HG03469 (cell line): Measurements from ENCODE around the gene NADSYN1.

Experiments
- ATAC-seq: cut with Tn5 transposase; IDR thresholded peaks from one replicate; pipeline ENCODE4 v1.9.1; 2021; ENCODE audit warnings: mild to moderate bottlenecking, moderate library complexity, moderate number of reproducible peaks; ENCODE audit not compliant: unreplicated experiment

NADSYN1 gene

DNA sequence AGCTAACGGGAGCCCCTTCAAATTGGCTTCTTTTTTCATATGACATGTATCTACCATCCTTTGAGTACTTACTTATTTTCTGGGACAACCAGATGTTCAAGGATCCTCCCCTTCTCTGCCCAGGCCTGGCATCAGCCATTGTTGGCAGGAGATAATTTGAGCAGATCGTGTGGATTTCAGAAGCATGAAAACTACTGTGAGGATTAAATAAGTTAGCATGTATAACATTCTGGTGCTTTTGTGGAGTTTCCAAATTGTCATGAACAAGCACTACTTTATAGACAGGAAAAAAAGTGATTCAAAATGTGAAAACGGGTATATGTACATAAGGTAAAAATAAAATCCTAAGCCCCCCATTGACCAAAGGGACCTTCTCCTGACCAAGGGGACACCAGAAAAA is 2.1 kb upstream of the NADSYN1 start:
- no peak for ATAC-seq

DNA sequence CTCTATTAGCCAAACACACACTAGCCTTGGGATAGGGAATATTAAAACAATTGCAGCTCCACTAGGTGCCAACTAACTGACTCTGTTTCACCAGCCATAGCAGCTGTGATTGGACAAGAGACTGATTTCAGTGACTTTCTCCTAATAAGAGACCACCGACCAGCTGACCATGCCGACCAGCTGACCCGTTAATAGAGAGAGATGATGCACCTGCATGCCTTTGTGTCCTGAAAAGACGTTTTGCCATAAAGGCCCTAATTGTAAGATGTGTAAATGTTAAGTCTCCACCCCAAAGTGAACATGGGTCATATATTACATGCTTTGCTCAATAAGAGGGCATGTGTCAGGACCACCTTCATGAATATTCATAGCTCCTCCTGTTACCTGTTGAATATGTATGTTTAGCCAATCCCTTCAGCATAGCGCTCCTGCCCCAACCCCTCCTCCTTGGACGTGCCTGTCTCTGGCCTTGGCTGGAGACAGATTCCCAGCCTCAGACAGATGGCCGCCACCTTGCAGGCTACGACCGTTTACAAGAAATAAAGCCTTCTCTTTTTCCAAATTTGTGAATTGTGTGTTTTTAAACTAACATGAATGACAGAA is 1.3 kb upstream of the NADSYN1 start:
- ATAC-seq, result no peak

DNA sequence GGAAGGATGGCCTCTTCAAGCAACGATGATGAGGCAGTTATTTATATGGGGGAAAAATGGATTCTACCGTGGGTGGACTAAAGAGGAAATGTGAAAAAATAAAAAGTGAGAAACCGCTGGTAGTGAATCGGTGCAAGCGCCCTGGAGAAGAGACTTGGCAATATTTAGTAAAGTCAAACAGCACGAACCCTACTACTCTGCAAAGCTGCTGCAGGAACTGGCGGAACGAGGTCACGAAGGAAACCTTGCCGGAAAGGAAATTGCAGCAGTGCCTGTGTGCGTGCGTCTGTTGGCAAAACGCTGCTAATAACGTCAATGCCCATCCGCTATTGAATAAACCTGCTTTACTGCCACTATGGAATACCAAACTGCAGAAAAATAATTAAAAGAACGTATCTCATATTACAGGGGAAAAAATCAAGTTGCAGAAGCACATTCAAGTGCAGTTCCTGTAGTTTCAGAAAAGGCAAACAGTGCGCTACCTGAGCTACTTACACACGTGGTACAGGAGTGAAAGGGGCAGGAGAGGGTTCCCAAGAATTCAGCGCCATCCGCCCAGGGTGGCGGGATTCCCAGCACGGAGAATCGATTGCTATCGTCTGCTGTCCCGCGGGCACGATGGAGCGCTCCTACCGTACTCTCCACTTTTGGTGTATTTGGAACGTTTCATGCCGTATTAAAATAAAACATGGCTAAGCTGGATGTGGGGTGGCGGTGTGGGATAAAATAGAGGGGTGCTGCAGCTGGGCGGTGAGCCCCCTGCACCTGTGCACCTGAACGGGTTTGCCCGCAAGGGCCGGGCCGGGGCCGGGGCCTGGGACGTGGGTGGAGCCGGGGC is 585 bp upstream of the NADSYN1 start:
- no peak for ATAC-seq

DNA sequence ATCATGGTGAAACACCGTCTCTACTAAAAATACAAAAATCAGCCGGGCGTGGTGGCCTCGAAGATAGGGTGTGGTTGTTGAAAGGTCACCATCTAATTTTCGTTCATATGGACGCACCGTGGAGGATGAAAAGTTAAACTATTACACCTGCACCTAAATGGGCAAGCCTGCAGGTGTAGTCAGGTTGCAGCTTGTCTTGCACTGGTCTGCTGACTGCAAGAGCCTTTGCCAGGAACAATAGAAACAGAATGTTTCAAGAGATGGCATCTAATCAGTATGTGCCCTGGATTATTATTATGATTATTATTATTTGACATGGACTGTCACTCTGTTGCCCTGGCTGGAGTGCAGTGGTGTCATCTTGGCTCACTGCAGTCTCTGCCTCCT is 908 bp downstream of the NADSYN1 start:
- ATAC-seq, result no peak

DNA sequence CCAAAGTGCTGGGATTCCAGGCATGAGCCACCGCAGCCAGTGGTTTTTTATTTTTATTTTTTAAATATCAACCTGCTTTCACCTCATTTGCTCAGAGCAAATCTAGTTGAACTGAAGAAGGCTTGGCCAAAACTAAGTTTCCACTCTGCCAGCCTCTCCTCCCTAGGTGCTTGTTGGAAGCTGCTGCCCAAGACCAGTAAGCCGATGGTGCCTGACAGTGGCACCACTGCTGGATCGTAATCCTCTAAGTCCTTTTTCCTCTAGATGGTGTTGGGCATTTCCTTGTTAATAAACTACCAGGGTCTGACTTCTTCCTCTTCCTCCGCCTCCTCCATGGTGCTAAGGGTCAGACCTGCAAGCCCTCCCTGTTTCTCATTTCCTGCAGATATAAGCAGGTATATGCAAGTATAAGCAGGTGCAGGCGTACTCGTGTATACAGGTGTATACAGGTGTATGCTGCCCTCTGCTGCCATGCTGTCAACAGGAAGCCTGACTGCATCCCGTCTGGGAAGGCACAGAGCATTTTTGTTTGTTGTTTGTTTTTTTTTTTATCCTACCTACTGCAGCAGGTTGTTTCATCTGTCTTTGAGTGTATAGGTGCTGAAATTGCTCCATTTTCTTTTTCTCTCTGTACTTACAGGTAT is 1.6 kb downstream of the NADSYN1 start:
- no peak for ATAC-seq

DNA sequence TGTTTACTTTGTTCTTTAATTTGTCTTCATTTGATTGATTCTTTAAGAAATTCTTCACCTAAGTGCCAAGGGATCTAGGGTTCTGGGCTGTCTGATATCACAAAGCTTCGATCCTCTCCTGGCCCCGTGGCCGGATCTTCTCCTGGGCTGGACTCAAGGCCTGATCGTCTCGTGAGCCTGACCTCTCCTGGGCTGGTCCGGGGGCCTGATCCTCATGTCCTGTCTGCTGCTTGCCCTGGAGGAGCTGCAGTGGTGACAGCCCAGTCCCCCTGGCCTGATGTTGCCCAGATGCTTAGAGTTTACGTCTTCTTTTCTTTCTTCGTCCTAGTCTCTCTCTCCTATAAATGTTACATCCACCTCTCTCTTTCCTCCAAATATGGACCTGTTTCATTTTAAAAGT is 3.3 kb downstream of the NADSYN1 start:
- ATAC-seq, result no peak

DNA sequence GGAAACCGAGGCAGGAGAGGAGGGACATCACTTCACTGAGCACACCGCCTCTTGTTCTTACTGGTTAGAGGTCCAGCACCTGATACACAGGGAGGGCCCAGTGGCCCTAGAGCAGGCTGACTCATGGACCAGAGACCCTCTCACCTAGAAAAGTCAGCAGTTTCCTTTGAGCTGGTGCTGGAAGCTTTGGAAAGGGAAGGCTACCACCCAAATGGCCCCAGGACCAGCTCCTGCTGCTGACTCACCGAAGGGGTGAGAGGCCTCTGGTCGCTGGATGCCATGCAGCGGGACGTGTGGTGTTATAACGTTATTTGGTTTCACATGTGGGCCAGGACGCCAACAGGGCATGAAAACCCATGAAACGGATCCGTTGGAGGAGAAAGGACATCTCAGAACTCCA is 3.8 kb downstream of the NADSYN1 start:
- ATAC-seq, result no peak

DNA sequence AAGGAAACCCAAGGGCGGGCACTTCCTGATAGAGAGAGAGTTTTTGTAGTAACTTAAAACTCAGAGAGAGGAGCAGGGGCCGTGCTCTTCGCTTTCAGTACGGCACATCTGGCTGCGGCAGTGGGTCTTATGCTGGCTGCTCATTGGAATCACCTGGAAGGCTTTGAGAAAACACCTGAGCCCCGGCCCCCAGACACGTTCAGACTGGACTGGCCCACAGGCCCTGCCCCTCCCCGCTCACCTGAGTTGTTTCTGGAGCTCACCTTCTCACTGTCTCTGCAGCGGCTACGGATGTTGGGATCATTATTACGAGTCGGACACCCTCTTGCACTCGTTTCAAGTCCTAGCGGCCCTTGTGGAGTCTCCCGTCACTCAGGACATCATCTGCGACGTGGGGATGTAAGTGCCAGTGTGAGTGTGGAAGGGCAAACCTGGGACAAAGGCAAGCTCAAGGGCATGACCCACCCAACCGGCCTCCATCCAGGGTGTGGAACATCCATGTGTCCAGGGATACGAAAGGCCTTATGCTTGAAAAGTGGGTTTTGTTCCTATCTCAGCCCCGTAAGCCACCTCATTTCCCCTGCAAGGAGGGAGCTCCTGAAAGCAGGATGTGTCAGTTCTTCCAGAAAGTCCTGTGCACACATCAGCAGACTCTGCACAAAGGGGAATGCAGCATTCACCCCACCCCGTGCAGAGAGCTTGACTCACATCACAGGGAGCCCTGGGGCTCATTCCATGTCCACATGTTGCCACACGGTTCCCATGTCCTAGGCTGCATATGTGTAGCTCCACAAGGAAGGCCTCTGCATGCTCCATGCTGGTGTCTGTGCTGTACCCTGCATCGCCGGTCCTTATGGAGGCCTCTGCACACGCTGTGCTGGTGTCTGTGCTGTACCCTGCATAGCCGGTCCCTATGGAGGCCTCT is 5.4 kb downstream of the NADSYN1 start:
- no peak for ATAC-seq

DNA sequence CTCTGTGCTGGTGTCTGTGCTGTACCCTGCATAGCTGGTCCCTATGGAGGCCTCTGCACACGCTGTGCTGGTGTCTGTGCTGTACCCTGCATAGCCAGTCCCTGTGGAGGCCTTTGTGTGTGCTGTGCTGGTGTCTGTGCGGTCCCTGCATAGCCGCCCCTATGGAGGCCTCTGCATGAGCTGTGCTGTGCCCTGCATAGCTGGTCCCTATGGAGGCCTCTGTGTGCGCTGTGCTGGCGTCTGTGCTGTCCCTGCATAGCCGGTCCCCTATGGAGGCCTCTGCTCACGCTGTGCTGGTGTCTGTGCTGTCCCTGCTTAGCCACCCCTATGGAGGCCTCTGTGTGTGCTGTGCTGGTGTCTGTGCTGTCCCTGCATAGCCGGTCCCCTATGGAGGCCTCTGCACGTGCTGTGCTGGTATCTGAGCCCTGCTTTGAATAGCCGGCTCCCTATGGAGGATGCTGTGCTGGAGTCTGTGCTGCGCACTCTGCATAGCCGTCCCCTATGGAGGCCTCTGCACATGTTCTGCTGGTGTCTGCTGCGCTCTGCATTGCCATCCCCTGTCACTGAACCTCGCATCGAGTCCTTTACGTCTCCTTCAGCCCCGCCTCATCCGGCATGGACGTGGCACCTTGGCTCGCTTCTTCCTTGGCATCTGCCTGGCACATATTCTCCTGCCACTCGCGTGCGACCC is 6.2 kb downstream of the NADSYN1 start:
- no peak for ATAC-seq

DNA sequence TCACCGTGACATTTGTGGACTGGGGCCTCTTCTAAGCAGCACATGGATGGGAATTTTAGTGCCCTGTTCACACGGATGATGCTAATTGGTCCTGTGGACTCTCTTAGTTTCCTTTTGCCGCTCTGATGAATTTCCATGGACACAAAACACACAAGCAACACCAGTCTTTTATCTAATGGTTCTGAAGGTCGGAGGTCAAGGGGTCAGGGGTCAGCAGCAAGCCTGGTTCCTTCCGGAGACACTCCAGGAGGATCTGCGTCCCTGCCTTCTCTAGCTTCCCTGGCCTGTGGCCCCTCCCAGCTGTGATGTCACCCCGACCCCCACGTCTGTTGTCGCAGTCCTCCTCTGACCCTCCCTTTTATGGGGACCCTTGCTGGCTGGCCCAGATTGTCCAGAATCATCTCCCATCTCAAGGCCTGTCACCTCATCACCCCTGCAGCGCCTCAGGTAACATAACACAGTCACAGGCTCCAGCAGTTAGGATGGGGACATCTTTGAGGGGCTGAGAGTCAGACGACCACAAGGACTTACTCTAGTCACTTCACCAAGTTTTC is 6.8 kb downstream of the NADSYN1 start:
- no peak for ATAC-seq

DNA sequence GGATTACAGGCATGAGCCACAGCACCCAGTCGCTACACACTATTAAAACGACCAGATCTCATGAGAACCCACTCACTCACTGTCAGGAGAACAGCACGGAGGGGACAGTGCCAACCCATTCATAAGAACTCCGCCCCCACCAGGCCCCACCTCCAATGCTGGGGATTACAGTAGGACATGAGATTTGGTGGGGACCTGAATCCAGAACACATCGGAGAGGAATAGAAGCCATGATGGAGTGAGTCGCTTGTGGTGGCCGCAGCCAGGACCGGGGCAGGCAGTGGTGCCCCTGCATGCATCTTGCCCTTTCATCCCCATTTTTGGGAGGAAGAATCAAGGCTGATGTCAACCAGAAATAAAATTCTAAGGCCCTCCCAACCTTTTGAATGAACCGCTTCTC is 8.7 kb downstream of the NADSYN1 start:
- ATAC-seq, result no peak

DNA sequence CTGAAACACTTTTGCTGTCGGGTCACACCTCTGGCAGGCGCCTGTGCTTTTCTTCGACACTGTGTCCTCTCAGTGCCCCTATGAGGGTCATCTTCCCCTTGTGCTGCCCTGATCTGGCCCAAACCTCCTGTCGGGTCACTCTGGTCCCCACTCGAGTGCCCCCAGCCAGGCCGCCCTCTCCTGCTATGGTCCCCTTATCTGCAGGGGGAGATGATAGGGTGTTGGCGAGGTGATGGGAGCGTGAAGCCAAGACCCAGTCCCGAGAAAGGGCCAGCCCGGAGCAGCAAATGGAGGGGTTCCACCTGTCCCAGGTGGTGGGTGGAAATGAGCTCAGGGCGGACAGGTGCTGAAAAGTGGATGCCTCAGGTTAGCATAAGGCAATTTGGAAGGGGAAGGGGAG is 9.7 kb downstream of the NADSYN1 start:
- no peak for ATAC-seq

DNA sequence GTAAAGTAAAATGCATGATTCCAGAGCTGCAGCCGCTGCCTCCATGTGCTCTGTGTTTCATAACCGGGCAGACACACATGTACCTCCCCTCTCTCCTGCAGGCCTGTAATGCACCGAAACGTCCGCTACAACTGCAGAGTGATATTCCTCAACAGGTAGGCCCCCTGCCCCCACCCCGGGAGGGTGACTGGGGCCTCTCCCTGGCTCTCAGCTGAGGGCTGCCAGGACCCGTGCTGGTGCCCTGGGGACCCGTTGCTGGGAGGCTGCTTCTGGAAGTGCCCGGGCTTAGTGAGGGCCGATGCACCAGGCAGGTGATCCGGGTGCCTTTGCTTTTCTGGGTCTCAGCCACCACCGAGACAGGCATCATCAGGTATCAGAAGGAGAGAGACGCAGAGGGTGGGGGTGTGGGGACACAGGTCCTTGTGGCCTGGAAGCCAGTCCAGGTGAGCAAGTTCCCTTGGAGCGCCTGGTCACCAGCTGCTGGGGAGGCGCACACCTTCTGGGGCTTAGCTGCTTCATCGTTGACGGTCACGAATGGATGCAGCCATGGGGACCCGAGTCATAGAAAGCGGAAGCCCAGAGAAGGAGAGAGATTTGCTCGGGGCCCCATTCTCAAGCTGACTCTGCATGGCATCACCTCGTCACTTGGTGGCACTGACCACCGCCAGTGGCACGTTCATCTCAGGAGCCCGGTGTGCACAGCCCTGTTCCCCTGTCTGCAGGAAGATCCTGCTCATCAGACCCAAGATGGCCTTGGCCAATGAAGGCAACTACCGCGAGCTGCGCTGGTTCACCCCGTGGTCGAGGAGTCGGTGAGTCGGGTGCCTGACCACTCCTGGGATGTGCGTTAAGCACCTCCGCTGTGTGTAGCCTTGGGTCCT is 10.6 kb downstream of the NADSYN1 start:
- ATAC-seq, result no peak

DNA sequence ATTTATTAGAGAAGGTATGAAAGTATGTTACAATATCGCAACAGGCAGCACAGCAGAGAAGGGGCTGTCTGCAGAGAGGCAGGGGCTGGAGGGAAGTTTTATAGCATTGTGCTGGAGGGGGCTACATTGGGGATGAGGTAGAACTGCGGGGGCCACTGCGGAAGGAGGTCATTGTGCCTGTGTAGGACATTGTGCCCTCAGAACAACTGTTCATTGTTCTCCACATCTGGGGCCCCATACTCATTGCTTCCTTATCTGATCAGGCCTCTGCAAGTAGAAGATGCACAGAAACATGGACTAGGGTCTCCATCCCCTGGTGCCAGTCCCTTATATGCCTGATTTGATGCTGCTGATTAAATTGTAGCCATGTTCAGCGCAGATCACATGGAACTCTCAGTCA is 12.1 kb downstream of the NADSYN1 start:
- ATAC-seq, result no peak

DNA sequence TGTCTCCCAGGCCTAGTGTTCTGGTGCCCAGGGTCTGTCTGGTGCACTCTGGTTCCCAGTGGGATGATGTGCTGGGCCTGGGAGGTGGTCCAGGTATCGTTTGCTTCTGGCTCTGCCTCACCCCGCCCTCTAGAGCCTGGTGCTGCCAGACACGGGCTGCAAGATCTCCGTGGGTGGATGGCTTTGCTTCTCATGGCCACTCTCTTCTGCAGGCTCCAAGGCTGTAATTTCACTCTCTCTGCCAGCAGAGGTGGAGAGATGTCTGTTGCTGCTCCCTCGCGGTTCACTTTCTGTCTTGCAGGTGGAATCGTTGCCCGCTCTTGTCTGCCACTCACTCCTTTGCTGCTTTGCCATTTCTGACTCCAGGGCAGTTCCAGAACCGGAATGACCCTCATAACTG is 13.4 kb downstream of the NADSYN1 start:
- no peak for ATAC-seq

DNA sequence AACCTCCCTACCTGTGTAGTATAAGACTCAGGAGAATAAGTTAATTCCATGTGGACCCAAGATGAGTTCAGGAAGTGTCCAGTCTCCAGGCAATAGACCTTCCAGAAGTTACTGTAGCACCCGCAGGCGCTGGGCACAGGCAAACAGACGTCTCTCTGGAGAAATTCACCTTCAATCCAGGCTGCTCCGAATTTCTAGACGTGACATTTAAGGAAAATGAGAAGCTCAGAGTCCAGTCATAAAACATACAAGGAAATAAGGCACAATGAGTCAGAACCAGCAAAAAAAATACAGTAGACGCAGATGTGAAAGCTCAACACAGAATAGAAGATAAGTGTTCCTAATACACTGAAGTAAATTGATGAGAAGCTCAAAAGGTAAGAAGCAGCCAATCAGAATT is 14.2 kb downstream of the NADSYN1 start:
- ATAC-seq, result no peak

DNA sequence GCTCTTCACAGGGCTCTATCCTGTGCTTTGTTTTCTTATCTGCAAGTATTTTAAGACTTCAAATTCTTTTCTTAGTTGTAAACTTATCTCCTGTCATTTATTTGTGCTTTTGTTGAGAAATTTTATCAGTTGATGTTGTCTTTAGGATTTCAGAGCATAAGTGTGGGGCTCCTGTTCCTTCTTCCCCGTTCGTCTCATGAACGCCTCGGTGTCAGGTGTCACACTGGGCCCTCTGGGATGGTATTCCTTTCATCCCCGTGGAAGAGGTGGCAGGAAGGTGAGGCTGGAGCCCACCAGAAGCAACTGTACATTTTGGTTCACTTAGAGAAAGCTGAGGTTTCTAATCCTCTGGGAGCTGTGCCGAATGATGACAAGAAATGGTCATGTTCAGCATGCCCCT is 17.9 kb downstream of the NADSYN1 start:
- no peak for ATAC-seq

DNA sequence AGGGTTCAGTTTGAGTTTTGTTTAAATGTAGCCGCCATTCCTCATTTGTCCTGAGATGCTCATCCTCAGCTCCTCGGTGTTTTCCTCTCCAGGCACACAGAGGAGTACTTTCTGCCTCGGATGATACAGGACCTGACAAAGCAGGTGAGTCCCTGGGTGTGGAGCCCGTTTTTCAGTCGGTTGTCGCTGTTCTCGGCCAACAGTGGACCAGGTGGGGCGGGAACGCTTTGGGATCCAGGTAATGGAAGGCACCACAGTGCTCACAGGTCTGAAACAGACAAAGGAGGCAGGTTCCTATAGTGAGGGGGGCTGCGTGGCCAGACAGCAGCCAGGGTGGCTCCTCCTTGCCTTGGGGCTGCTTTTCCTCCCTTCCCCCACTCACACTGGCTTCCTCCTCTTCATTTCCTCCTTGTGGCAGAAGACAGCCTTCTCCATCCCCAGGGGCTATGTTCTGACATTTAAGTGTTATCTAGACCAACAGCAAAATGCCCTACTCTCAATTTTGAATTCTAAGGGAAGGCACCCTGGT is 19.4 kb downstream of the NADSYN1 start:
- ATAC-seq, result no peak
